GM21360 (cell line): ENCODE measurements around the gene ZNF394.
"Not testable (repeated sequence)": the region's sequence is repeated elsewhere in the genome, so short reads cannot be mapped to it uniquely, and the experiment has no call there.

Experiments used
- ATAC-seq: cut with Tn5 transposase; IDR thresholded peaks from one replicate; pipeline ENCODE4 v1.9.1; 2021; ENCODE audit warnings: mild to moderate bottlenecking, moderate library complexity; ENCODE audit not compliant: unreplicated experiment

The ZNF394 gene

DNA sequence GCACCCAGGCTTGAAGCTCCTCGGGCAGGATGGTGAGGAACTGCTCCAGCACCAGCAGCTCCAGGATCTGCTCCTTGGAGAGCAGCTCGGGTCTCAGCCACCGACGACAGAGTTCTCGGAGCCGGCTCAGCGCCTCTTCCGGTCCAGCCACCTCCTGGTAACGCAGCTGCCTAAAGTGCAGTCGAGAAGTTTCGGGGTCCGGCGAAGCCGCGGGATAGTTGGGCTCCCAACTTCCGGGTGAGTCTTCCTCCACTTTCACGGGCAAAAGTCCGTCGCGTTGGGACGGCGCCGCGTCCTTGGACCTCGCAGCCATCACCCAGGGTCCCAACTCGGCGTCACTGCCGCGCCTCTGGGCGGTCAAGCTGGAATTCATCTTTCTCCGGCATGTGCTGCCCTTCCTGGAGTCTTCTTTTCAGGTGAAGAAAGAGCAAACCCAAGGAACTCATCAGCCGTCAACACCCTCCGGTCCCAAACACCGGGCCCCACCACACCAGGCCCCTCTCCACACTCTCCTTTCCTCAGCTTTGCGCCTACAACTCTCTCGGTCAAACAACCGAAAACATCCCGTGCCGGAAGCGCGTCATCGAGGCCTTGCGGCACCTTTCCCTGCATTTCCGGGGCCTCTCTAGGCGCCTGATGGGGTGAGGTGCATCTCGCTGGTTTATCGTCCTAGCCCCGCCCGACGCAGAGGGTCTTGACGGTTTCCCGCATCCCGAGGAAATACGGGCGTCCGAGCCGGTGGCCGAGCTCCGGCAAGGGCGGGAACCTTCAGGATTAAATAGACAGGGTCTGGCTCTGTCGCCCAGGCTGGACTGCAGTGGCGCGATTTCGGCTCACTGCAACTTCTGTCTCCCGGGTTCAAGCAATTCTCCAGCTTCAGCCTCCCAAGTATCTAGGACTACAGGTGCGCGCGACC is at the start of gene ZNF394:
Gene ZNF394 (minus strand): TSS at position 561 of the 916 bp plus-strand sequence. CDS start 188 bp downstream, at position 373.
- ATAC-seq, result peak; percentile 42

GRCh38 chr7:99549545-99549944 is 49.5 kb upstream of the ZNF394 start:
- not testable (repeated sequence) for ATAC-seq

DNA sequence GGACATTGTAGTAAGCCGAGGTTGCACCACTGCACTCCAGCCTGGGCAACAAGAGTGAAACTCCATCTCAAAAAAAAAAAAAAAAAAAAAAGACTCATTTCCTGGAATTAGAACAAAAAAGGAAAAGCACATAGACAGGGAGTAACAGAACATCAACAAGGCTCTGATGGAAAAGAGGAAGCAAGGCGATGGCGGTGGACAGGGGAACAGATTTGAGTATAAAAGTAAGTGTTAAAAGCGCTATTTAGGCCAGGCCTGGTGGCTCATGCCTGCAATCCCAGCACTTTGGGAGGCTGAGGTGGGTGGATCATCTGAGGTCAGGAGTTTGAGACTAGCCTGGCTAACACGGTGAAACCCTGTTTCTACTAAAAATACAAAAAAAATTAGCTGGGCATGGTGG is 45.2 kb upstream of the ZNF394 start:
- ATAC-seq, result not testable (repeated sequence)

DNA sequence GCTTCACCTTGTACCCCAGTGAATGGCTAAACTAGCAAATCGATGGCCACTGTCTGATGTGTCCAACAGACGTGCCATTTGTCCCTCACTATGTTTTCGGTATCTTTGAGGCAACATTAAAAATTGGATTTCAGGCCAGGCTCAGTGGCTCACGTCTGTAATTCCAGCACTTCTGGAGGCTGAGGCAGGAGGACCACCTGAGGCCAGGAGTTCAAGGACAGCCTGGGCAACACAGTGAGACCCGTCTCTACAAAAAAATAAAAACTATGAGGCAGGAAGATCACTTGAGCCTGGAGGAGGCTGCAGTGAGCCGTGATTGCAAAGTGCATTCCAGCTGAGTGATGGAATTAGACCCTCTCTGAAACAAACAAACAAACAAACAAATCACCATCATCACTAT is 43.8 kb upstream of the ZNF394 start:
- ATAC-seq, result no peak

- no peak for ATAC-seq
These were observed 43.1 kb upstream of the ZNF394 start for GRCh38 chr7:99543081-99543671.

- no peak for ATAC-seq
These were observed 41.1 kb upstream of the ZNF394 start for GRCh38 chr7:99541212-99541611.

- no peak for ATAC-seq
These were observed 40.5 kb upstream of the ZNF394 start for GRCh38 chr7:99540542-99540941.

DNA sequence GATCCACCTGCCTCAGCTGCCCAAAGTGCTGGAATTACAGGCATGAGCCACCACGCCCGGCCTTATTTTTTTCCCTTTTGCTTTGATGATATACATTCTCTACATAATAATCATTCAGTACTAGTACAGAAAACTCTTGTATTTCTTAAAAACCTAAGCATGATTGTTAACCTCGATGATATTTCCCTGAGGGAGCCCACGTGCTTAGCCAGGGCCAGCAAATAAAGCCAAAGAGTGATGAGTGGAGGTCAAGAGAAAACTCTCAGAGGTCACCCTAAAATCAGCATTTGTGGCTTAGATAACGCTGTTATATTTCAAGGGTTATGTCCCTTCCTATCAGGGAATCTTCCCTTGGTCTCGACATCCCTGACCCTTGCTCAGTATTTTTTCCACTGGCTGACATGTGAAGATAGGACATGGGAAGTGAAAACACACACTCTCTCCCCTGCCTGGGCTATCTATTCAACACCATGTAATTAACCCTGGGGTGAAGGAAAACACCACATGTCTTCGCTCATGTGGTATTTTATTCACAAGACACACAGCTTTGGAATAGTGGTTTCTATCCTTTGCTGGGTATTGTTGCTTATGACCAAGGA is 39.2 kb upstream of the ZNF394 start:
- ATAC-seq, result no peak

- ATAC-seq, result no peak
These were observed 35.6 kb upstream of the ZNF394 start for GRCh38 chr7:99535667-99536066.

DNA sequence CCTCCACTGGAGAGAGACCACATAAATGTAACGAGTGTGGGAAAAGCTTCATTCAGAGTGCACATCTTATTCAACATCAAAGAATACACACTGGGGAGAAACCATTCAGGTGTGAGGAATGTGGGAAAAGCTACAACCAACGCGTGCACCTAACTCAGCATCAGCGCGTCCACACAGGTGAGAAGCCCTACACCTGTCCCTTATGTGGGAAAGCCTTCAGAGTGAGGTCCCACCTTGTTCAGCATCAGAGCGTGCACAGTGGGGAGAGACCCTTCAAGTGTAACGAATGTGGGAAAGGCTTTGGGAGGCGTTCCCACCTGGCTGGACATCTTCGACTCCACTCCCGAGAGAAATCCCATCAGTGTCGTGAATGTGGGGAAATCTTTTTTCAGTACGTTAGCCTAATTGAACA is 31.3 kb upstream of the ZNF394 start:
- ATAC-seq, result no peak

DNA sequence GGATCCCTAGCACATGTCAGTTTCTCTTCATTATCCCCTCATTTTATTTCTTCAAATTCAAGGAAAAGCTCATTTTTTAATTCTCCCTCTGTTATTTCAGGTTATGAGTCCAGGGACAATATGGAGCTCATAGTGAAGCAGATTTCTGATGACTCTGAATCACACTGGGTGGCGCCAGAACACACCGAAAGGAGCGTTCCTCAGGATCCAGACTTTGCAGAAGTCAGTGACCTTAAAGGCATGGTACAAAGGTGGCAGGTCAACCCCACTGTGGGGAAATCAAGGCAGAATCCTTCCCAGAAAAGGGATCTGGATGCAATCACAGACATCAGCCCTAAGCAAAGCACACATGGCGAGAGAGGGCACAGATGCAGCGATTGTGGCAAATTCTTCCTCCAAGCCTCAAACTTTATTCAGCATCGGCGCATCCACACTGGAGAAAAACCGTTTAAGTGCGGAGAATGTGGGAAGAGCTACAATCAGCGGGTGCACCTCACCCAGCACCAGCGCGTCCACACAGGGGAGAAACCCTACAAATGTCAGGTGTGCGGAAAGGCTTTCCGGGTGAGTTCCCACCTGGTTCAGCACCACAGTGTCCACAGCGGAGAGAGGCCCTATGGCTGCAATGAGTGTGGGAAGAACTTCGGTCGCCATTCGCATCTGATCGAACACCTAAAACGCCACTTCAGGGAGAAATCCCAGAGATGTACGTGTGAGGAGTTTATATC is 25.8 kb upstream of the ZNF394 start:
- no peak for ATAC-seq

GRCh38 chr7:99521399-99521798 is 21.3 kb upstream of the ZNF394 start:
- no peak for ATAC-seq

- no peak for ATAC-seq
These were observed 14.0 kb upstream of the ZNF394 start for GRCh38 chr7:99514050-99514449.

GRCh38 chr7:99505324-99505662 is 5.2 kb upstream of the ZNF394 start:
- ATAC-seq, result no peak

DNA sequence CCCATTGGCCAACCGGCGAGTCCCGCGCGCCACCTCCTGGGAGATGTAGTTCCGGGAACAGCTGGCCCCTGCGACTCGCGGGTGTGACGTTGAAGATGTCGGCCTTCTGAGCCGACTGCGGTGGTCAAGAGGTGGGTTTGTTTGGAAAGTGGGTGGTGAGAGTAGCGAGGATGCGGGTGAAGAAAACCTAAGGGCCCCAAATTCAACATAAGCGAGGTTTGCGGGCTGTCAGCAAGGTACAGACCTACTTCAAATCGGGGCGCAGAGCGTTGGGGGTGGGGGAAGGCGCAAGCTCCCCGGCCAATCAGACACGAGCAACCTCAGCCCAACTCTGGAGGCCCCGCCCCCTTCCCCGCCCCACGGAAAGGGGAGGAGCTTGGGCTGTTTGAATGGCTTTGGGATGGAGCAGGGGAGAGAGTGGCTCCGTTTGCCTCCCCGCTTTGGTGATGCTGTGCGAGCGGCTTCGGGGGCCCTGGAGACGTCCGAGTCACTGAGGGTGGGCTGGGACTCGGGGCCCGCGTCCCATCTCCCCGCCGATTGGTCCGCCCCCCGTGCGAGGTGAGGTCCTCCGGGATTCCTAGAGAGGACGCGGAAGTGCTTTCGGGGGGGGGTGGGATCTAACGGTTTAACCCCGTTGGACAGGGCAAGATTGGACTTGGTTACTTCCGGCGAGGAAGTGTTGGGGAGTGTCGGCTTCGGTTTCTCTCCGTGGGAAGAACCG is 4.7 kb upstream of the ZNF394 start, which contains the start of gene ZKSCAN5:
Gene ZKSCAN5 (plus strand): TSS at position 60 of the 721 bp plus-strand sequence. CDS start 1,383 bp downstream, outside the sequence.
- peak; percentile 68 for ATAC-seq

DNA sequence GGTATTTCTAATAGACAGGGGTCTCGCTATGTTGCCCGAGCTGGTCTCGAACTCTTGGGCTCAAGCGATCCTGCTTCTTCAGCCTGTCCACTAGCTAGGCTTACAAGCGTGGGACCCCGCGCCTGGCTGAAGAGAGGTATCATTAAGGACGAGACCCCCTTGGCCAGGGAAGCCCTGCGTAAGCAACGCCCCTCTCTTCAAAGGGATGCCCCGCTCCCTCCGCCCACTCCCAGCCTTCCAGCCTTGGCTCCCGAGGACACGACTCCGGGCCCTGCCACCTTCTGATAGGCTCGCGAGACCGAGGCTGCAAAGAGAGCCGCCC is 4.2 kb upstream of the ZNF394 start:
- peak; percentile 71 for ATAC-seq

GRCh38 chr7:99501236-99501635 is 1.2 kb upstream of the ZNF394 start:
- ATAC-seq, result not testable (repeated sequence)

- ATAC-seq, result no peak
These were observed 542 bp upstream of the ZNF394 start for GRCh38 chr7:99500637-99501009.

- ATAC-seq, result no peak
These were observed 735 bp downstream of the ZNF394 start for GRCh38 chr7:99499371-99499720.

DNA sequence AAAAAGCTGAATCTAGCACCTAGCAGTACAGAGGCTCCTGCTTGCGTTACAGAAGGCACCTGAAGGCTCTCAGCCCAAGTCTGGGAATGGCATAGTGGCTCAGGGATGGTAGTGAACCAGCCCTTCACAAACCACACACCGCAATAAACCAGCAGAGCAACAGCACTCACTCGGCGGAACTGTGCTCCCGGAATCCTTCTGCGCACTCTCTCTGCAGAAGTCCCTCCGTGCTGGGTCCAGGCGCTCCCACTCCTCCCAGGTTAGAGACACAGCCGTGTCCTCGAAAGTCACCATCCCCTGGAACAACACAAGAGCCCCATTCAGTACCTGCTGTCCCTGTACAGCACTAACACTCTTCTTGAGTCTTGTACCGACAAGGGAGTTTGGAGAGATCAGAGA is 1.5 kb downstream of the ZNF394 start:
- ATAC-seq, result no peak
